Measurements from ENCODE around the gene CAMK2N2.

GRCh38 chr3:184299488-184300377 lies 38.4 kb upstream of the CAMK2N2 start:
- TF ChIP-seq CTCF (IDR thresholded peaks at IDR 0.05) (no peak), POLR2AphosphoS5 (IDR thresholded peaks at IDR 0.05; ENCODE audit: low read depth, low read length) (no peak), REST (IDR thresholded peaks at IDR 0.05; ENCODE audit: insufficient read depth in 1 of 2, low read depth in 2 of 2, low read length in 1 of 2) (no peak)
